ENCODE data around the gene ZNF668.
A peak's percentile ranks its signal among the peaks of the same experiment; 100 is the strongest.

ZNF668 gene

DNA sequence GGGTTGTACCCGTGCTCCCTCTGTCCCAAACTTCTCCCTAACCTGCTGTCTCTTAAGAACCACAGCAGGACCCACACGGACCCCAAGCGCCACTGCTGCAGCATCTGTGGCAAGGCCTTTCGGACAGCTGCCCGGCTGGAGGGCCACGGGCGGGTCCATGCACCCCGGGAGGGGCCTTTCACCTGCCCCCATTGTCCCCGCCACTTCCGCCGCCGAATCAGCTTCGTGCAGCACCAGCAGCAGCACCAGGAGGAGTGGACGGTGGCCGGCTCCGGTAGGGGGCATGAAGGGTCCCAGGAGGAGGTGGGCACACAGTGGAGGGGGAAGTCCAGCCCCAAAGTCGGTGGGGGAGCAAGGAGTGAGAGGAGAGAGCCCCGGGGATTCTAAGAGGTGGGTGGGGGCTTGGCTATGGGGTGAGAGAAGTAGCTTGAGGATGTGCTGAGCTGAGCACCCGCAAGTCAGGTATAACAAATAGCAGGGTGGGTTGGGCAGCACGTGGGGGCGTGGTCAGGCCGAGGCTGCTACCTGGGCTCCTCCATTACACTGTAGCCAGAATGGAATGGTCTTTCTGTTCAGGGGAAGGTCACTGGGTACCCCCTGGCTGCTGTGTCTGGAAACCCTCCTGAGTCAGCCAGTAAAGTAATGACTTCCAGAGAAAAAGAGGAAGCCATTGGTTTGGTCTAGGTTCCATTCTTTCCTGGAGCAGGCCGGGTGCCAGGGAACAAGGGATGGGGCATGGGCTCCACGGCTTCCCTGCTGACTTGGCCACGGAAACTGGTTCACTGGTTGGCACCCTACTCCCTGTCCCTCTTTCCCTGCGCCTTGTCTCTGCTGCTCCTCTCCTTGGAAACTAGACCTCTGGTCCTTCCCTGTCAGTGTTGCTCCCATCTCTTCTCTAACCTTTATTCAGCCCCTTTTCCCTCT, 7.7 kb upstream of the ZNF668 start:
- peak in 1 of 2 experiments; percentile 20 for DNase-seq

DNA sequence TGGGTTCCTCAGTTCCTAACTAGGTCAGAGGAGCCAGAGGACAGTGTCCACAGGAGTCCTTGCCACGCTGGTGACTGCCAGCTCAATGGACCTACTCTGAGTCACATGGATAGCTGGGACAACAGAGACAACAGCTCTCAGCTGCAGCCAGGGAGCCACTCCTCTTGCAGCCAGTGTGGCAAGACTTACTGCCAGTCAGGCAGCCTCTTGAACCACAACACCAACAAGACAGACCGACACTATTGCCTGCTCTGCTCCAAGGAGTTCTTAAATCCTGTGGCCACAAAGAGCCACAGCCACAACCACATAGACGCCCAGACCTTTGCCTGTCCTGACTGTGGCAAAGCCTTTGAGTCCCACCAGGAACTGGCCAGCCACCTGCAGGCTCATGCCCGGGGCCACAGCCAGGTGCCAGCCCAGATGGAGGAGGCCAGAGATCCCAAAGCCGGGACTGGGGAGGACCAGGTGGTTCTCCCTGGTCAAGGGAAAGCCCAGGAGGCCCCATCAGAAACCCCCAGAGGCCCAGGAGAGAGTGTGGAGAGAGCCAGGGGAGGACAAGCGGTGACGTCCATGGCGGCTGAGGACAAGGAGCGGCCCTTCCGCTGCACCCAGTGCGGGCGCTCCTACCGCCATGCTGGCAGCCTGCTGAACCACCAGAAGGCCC, 6.8 kb upstream of the ZNF668 start:
- no peak for DNase-seq

GRCh38 chr16:31080035-31080629, 6.1 kb upstream of the ZNF668 start:
- DNase-seq: no peak

DNA sequence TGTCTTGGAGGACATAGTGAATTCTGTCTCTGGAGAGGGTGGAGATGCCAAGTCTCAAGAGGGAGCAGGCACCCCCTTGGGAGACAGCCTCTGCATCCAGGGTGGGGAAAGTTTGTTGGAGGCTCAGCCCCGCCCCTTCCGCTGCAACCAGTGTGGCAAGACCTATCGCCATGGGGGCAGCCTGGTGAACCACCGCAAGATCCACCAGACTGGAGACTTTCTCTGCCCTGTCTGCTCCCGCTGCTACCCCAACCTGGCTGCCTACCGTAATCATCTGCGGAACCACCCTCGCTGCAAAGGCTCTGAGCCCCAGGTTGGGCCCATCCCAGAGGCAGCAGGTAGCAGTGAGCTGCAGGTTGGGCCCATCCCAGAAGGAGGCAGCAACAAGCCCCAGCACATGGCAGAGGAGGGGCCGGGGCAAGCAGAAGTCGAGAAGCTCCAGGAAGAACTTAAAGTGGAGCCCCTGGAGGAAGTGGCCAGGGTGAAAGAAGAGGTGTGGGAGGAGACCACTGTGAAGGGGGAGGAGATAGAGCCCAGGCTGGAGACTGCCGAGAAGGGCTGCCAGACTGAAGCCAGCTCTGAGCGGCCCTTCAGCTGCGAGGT, 5.4 kb upstream of the ZNF668 start:
- DNase-seq: no peak

- DNase-seq: no peak
Observed at GRCh38 chr16:31078597-31079341, 4.7 kb upstream of the ZNF668 start.

- DNase-seq: no peak
Observed at GRCh38 chr16:31077592-31078396, 3.8 kb upstream of the ZNF668 start.

DNA sequence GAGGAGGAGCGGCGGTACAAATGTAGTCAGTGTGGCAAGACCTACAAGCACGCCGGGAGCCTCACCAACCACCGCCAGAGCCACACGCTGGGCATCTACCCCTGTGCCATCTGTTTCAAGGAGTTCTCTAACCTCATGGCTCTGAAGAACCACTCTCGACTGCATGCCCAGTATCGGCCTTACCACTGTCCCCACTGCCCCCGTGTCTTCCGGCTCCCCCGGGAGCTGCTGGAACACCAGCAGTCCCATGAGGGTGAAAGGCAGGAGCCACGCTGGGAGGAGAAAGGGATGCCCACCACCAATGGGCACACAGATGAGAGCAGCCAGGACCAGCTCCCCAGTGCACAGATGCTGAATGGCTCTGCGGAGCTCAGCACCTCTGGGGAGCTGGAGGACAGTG, 3.0 kb upstream of the ZNF668 start:
- no peak for DNase-seq

- no peak for DNase-seq
Observed at GRCh38 chr16:31076319-31076718, 2.3 kb upstream of the ZNF668 start.

GRCh38 chr16:31074814-31075183, 759 bp upstream of the ZNF668 start:
- DNase-seq: no peak

DNA sequence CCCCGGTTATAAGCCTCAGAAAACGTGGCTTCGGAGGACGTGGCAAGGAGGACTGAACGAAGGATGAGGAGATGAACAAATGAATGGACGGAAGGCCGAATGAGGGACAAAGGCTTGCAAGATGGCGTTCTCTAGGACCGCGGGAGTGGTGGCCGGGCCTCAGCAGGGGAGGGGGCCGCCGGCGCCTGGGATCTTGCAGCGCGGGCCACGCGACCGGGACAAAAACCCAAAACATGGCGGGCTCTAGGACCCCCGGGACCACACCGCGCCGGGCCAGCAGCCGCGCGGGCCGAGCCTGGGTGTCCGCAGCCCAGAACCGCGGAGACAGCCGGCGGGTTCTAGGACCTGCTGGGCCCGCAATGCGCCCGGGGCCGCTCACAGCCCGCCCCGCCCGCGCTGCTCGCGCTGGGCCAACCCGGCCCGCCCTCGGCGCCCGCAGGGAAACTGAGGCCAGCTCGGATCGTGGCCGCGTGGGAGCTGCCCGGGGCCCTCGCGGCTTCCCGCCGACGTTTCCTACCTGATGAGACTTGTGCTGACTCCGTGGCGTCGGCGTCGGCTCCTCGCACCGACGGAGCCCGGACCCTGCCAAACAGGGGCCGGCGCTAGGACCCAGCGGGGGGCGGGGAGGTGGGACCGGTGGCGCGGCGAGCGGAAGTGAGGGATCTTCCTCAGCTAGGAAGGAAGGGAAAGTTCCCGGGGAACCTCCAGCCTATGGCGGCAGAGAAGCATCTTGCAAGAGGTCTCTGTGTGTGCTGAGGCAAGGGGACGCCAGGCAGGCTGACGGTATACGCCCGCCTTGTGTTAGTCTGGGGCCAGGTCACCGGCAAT, 684 bp downstream of the ZNF668 start:
- peak; percentile 93 to 94 for DNase-seq

- peak; percentile 59 for DNase-seq
Observed at GRCh38 chr16:31072540-31073141, 1.4 kb downstream of the ZNF668 start.

DNA sequence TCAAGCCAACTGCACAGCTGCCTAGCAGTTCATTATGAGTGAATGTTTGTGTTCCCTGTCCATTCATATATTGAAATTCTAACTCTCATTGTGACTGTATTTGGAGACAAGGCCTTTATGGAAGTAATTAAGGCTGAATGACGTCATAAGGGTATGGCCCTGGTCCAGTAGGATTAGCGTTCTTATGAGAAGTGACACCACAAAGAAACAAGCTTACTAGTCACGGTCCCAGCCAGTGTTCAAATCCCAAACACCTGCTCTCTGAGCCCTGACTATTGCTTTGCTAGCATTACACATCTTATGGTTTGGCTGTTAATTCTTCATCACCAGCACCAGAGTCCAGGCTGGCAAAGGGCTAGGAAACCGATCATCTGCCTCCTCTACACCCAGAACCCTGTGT, 2.2 kb downstream of the ZNF668 start:
- DNase-seq: peak in 1 of 2 experiments; percentile 15

- DNase-seq: no peak
Observed at GRCh38 chr16:31067342-31067741, 6.7 kb downstream of the ZNF668 start.

GRCh38 chr16:31064882-31065461, 9.1 kb downstream of the ZNF668 start:
- peak in 1 of 2 experiments; percentile 20 for DNase-seq

- DNase-seq: no peak
Observed at GRCh38 chr16:31063843-31064611, 10.0 kb downstream of the ZNF668 start.

- no peak for DNase-seq
Observed at GRCh38 chr16:31063495-31063842, 10.6 kb downstream of the ZNF668 start.

DNA sequence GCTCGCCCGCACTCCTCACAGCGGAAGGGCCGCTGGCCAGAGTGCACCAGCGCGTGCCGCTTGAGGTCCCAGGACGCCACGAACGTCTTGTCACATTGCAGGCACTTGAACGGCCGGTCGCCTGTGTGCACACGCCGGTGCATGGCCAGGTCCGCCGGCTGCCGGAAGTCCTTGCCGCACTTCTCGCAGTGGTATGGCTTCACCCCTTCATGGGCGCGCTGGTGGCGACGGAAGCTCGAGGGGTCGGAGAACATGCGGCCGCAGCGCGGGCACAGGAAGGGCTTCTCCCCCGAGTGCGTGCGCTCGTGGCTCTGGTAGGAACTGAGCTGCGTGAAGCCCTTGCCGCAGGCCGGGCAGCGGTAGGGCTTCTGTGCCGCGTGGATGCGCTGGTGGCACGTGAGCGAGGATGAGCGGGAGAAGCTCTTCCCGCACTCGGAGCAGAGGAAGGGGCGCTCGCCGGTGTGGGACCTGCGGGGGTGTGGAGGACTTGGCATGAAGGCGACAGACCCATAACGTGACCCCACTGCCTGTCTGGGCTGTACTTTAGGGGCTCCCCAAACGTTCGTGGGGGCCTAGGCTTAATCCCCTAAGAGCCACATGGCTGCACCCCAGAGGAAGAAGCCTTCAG, 12.1 kb downstream of the ZNF668 start:
- DNase-seq: no peak

GRCh38 chr16:31061126-31061812, 12.8 kb downstream of the ZNF668 start:
- no peak for DNase-seq
